ENCODE results near the gene NPY4R.
"Not testable (repeated sequence)": the region's sequence is repeated elsewhere in the genome, so short reads cannot be mapped to it uniquely, and the experiment has no call there.

NPY4R gene, protein sequence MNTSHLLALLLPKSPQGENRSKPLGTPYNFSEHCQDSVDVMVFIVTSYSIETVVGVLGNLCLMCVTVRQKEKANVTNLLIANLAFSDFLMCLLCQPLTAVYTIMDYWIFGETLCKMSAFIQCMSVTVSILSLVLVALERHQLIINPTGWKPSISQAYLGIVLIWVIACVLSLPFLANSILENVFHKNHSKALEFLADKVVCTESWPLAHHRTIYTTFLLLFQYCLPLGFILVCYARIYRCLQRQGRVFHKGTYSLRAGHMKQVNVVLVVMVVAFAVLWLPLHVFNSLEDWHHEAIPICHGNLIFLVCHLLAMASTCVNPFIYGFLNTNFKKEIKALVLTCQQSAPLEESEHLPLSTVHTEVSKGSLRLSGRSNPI

DNA sequence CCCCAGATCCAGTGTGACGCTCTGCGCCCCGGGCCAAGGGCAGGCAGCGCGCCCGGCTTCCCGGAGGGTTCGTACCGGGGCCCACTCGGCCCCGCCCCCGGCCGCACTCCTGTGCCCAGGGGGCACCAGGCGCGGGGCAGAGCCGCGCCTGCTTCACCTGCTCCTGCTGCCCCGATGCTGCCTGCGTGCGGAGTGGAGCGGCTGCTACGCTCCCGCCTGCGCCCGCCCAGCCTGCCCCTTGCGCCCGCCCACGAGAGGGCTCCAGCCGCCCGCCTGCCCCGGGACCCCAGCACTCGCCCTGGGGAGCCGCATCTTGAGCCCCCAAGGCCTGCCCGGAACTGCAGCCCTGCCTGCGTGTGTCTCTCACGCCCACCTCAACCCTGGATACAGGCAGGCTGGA is at the start of gene NPY4R:
TSS of gene NPY4R (minus strand) at position 194 of the 400 bp plus-strand sequence. CDS start 3,323 bp downstream, outside the sequence.
- not testable (repeated sequence) for DNase-seq

DNA sequence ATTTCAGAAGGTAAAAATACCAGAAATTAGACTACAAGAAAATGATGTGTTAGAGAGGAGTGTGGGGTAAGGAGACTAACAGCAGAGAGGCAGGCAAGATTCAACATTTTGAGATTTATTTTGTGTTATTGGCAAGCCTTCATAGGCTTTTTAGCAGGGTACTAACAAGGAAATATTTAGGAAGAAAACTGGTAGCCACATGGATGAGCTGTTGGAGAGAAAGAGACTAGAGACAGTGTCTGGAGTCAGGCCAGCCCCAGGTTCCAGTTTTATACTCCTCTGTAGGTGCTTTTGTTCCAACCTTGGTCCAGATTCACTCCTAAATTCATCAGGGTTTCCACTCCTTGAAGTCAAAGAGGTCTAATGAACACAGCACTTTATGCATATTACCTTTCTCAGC is 49.6 kb upstream of the NPY4R start:
- no peak for DNase-seq

DNA sequence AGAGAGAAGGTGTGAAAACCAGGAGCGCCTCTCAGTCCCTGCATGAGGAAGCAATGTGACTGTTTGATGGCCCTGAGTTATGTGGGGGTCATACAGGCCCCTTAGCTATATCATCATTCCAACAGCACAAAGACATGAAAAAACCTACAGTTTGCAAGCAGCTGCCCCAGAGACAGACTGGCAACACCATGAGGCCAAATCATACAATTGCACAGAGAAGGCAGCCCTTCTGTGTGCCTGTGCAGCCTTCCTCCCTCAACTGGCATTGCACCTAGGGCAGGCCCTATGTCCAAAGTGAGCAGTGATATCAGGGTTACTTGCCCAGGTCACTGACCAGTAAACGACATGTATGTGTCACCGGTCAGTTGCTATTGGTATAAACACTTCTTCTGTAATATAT is 49.1 kb upstream of the NPY4R start:
- DNase-seq: no peak

DNA sequence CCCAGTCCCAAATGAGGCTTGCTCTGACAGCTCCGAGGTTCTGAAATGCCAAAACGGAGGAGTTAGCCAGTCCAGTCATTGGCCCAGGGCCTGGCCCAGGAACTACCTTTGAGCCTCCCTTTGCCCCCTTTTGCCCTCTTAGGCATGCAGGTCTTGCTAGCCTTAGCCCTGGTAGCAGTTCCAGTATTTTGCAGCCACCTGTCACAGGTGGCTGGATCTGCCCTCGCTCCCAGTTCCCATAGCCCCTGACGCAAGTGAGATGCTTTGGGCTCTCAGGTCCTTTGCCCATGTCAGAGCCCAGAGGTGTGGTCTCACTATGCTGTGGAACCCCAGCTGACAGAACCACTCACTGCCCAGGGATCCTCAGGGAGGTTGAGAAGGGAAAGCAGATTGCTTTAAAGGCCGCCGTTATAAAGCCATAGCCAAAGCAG is 48.7 kb upstream of the NPY4R start:
- no peak for DNase-seq

DNA sequence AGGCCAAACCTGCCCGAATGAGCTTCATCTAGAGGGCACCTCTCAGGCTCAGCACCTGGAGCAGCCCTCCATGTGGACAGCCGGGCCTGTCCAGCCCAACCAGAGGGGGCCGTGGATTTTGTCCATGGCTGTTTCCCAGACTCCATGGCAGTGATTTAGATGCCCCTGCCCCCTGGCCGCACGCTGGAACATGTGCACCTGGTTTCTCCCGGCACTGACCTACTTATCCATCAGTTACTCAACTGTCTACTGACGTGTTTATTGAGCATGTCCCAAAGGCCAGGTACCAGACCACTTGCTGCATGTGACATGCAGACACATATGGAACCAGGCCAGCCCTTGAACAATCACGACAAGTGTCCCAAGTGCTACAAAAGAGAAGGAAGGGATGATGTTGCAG is 47.6 kb upstream of the NPY4R start:
- not testable (repeated sequence) for DNase-seq

DNA sequence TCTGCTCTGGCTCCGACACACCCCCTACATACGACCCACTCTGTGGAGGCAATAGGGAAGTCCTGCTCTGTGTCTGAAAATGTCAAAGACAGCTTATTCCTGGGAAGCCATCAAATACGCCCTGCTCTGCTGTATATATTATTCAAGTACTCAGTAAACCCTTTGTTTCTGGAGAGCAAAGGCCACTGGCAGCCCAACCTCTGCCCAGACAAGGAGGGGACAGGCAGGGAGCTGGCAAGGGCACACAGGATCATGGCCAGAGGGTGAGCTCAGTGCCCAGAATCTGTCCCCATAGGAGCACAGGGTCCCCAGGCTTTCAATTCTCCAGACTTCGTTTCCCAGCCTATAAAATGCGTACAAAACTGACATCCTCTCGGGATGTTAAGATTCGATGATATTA is 47.0 kb upstream of the NPY4R start:
- not testable (repeated sequence) for DNase-seq

DNA sequence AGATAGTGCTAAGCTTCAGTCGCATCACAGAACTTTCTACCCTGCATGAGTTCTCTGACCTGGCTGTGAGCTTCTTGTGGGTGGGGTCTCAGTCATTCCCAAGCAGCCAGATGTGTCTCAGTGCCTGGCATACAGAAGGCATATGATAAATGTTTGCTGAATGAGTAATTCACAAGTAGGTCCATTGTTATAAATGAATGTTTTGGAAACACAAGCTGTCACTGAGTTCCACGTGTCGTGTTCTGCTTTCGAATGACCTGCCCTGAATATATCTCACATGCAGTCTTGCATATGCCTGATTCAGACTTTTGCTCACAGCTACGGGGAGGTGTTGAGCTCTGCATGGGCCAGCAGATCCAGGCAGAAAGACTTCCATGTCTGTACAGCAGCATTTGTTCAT is 46.2 kb upstream of the NPY4R start:
- DNase-seq: not testable (repeated sequence)

DNA sequence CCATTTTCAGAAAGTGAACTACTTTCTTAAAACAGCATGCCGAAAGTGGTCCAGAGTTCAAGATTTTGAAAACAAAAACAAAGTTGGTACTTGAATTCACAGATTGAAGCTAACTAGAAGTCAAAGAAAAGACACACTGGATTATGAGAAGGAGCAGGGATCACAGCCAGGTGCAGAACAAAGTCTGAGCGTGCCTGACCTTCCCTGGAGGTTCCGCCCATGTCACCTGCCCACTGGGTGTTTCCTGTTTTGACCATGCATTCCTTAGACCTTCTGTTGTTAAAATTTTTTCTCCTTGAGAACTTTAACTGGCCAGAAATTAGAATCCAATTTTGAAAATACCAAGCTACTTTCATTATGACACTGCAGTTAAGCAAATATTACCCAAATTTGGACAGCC is 34.2 kb upstream of the NPY4R start:
- DNase-seq: not testable (repeated sequence)

DNA sequence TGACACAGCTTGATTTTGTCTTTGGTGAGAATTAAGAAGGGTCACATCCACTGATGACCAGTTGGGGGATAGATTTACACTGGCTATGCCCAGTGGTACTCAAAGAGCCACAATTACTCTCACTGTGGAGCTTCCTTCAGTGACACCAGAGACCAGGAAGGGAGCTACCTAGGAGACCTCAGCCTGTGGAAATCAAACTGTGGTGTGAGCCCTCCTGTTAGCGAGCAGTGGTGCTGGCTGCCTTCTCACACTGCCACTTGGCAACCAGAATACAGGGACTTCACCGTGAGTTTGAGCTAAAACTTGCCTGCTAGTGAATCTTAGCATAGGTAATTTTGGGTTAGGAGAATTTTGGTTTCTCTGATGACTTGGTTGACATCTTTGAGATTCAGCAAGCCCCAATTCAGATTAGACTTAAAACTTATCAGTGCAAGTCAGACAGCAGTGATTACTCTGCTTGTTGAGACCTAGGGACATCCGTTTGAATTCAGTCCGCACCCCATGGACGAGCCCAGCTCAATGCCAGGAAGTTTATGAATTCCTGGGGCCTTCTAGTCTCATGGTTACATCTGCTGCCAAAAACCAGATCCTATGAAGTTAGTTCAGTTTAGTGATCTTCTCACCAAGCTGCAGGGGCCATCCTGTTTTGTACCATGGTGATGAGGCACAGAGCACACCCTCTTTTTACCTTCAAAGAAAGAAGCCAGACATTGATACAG is 33.4 kb upstream of the NPY4R start:
- DNase-seq: not testable (repeated sequence)

DNA sequence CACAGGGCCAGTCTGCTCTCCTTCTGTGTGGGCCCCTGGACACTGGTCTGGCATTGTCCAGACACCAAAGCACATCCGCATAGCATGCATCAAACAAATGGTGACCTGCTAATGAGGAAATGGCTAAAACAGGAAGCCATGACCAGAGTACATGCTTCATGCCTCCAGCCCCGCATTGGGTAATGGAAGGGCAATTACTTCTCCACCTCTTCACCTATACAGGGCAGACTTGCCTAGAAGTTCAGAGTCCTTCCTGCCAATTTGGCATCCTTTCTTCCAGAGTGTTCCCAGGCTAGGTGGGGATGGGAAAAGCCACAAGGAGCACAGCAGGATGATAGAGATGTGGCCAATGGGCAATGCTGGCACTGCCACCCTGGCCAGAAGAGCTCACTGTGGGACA is 32.1 kb upstream of the NPY4R start:
- DNase-seq: not testable (repeated sequence)

DNA sequence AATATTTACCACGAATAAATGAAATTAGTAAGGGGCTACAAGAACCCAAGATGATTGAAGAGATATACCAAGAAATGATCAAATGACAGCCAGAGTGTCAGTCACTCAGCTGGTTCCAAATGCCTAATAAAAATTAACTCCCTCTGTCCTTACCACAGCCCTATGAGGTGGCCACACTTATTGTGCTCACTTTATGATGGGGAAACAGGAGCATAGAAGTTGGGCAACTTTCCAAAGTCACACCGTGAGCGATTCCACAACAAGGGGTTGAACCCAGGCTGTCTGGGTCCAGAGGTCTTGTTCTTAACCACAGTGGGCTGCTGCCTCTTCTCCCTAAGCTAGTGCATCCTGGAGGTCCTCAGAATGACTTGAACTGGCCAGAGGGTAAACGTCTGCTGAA is 31.6 kb upstream of the NPY4R start:
- DNase-seq: not testable (repeated sequence)

DNA sequence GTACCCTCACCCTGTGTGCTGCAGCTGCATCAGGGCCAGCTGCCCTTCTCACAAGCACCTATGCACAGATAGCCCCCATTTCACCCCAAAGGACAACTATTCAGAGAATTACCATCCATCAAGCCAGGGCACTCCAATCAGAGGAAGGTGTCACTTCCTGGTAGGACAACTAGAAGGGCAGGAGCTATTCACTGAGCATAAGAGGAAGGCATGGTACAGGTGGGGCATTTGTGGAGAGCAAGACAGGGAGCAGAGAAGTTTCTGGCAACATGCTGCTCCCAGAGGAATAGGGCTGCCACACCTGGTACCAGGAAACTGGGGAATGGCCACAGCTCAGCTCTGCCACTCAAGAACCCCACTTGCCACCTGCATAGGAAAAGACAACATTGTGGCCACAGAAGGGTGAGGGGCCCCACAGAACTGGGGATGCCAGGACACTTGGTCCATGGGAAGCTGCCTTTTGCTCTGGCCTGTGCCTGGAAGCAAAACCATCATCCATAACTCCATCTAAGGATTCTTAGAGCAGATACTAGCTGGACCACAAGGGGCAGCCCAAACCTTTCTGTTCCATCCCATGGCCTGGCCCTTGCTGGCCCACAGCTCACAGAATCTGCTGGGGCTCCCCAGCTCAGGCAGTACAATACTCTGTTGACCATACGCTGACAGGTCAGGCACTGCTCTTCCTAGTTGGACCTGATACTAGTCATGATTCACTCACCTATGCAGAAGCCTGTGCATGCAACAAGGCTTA is 25.8 kb upstream of the NPY4R start:
- not testable (repeated sequence) for DNase-seq

DNA sequence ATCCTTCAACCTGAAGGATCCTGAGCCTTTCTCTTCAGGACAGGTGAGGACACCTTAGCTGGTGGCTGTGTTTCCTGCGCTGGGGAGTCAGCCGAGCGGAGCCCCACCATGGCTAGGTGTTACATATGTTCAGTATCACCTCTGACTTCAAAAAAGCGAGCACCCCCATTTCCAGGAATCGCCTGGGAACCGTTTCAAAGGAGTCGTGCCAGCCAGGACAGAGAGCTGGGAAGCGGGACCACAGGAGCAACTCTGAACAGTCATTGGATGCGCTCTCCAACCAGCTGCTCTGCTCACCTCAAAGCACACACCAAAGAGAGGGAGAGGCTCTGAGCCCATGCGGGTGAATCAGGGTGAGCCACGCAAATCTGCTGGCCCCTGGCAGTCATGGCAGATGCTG is 24.5 kb upstream of the NPY4R start:
- DNase-seq: not testable (repeated sequence)

DNA sequence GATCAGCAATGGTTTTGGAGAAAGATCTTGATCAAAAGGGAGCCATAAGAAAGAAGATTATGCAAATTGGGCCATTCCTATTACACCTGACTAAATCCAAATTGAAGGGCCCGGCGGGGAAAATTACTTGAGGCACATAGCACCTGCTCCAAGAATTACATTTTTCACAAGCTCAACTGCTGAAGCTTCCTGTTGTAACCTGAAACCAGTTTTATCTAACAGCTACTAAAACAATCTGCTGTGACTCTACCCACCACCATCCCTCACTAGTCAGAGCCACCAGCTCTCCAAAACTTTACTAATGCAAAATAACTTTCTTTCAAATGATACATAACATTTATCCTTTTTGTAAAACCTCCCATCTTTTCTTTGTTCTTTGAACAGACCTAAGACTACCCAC is 20.7 kb upstream of the NPY4R start:
- not testable (repeated sequence) for DNase-seq

DNA sequence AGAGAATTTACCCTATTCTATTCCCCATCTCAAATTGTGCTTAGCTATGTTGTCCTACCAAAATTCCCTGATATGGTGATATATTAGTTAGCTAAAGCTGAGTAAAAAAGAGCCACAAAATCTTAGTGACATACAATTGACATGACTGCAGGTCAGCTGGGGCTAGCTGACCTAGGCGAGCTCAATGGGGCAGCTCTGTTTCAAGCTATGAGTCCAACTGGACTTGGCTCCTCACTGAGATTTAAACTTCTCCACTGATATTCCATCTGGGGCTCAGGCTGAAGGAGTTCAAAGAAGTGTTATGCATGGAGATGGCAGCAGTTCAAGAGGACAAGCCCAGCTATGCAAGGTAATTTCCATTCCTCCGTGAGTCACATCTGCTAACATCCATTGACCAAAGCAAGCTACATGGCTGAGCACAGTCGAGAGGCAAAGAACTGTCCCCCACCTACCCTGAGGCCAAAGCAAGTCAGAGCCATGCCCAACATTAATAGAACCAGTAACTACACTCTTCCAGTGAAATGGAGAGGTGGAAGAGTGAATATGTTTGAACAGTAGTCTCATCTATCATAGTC is 9.1 kb upstream of the NPY4R start:
- not testable (repeated sequence) for DNase-seq

DNA sequence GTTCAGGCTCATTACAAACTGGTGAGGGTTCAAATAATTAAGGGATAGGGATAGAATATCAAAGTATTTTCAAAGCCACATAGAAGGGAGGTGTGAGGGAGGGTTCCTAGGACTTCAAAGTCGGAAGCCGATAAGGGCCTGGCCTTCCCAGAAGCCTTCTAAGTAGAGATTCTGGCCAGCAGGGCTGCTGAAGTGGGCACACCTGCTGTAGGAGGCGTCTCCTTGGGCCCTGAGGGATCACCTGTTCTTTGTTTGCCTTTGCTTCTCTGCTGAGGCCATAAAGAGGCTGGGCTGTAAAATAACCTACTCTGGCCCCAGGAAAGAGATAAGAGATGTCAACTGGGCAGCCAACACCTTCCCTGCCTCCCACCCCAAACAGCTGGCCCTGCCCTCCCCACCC is 8.0 kb upstream of the NPY4R start:
- not testable (repeated sequence) for DNase-seq

DNA sequence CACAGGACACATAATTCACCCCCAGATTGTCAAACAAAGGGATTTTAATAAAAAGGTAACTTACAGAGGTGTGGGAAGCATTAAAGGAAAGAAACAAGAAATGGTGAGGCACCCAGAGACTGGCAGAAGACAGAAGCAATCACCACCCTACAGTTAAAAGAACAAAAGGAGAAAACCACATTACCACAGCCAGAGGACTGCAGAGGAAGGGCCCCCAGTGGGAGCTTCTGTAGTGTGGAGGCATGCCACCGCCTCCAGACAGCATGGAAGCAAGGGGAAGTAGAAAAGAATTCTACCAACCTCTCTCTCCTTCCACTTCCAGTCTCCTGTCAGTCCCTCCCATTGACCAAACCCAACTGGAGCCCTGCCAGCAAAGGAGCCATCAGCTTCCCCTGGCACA is 4.4 kb upstream of the NPY4R start:
- not testable (repeated sequence) for DNase-seq

DNA sequence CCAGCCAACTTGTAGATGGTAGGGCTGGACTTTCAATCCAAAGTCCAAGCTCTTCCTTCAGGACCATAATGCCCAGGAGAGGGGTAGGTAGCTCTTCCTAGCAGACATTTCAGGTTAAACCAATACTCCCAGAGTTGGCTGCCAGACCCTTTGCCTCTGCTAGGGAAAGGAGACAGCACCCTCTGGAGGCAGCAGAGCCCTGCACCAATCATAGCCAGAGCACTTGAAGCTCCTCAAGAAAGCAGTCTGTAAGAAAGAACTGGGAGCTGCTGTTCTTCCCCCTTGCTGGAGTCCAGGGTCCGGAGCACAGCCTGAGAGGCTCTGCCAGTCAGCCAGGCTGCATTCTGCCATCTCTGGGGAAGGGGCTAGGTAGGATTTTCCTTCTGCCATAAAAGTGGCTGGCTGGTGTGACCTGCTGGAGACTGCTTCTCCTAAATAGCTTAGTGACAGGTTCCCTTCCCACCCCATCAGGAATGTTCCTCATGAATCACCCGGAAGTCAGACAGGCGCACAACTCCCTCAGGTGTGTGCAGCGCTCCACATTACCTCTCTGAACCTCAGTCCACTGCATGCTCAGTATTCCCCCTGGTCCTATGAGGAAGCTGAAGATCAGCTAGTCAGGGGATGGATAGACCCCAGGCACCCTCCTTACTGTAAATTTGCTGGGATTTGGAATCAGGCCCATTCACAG is 2.5 kb upstream of the NPY4R start:
- DNase-seq: not testable (repeated sequence)

DNA sequence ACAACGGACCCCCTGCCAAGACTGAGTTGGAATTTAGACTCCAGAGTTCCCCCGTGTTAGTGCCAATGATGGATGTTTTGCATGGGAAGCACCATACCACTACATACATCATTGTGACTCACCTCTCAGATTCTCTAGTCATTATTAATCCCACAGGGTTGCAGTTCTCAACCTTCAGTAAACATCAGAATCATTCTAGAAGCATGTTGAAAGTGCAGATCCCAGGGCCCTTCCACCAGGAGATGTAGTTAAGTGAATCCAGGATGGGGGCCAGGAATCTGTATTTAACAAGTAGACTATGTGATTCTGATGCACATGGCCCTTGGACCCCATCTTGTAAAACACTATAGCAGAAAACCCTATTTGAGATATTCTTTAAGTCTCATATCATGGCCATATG is 2.1 kb downstream of the NPY4R start:
- not testable (repeated sequence) for DNase-seq

DNA sequence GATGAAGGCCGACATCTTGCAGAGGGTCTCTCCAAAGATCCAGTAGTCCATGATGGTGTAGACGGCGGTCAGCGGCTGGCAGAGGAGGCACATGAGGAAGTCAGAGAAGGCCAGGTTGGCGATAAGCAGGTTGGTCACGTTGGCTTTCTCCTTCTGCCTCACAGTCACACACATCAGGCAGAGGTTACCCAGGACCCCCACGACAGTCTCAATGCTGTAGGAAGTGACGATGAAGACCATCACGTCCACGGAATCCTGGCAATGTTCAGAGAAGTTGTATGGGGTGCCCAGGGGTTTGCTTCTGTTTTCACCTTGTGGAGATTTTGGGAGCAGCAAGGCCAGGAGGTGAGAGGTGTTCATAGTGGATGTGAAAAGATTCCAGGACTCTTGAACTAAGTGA is 3.5 kb downstream of the NPY4R start:
- DNase-seq: not testable (repeated sequence)

DNA sequence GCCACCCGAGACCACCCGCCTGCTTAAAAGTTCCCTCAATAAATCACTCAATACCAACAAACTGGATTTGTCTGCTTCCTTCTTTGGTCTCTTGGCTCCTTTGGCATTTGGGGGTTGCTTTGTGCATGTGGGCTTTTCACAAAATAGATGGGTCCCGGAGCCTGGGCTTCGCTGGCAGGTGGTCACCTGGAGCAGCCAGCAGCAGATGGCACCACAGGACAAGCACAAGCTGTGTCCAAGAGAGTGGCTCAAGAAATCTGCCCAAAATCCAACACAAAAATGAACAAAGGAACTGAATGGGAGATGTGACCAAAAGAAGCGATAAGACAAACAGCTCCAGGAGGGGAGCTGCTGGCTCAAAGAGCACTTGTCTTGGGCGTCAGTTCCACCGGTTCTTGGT is 6.2 kb downstream of the NPY4R start:
- DNase-seq: not testable (repeated sequence)

DNA sequence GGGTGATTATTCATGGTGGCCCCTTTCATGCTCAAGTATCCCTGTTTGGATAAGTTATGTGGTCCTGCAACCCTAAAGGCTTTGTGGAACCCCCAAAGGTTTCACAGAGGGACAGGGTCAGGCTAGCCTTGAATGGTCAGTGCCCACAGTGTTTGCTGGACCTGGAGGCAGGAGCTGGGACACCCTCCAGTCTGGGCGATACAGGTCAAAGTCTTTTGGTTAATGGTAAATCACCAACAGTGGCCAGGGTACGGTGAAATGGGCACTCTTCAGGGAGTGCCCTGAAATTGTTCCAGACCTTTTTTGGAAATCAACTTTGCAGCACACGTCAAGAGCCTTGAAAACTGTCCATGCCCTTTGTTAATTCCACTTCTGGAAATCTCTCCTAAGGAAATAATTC is 8.7 kb downstream of the NPY4R start:
- not testable (repeated sequence) for DNase-seq

All from CD4-positive, alpha-beta T cell treated with Interferon alpha-2 for 1 hour (primary cell).